NCI-H2081 treated with DMSO at 0.1 percent for 48 hours (cell line): ENCODE results near the gene NAA11.

Experiments
- DNase-seq: peaks from one replicate; lab custom pipeline; 2025; lab: John Stamatoyannopoulos, UW

Gene NAA11

GRCh38 chr4:79325864-79326328 is at the start of gene NAA11:
Gene NAA11, minus strand, starts transcription at chr4:79326061. Its CDS starts 184 bp downstream, at chr4:79325877.
- no peak for DNase-seq

- no peak for DNase-seq
These were observed 44.2 kb upstream of the NAA11 start for GRCh38 chr4:79370026-79370425.

- DNase-seq = no peak
These were observed 41.2 kb upstream of the NAA11 start for GRCh38 chr4:79367096-79367495.

- no peak for DNase-seq
These were observed 40.6 kb upstream of the NAA11 start for GRCh38 chr4:79366422-79366821.

- DNase-seq = no peak
These were observed 38.2 kb upstream of the NAA11 start for GRCh38 chr4:79364061-79364460.

- no peak for DNase-seq
These were observed 36.8 kb upstream of the NAA11 start for GRCh38 chr4:79362626-79363025.

- no peak for DNase-seq
These were observed 34.1 kb upstream of the NAA11 start for GRCh38 chr4:79360006-79360405.

- DNase-seq = no peak
These were observed 32.6 kb upstream of the NAA11 start for GRCh38 chr4:79358438-79358837.

GRCh38 chr4:79357365-79357764 is 31.5 kb upstream of the NAA11 start:
- DNase-seq = no peak

GRCh38 chr4:79353075-79353474 is 27.2 kb upstream of the NAA11 start:
- DNase-seq = no peak

GRCh38 chr4:79348405-79348804 is 22.5 kb upstream of the NAA11 start:
- no peak for DNase-seq

- no peak for DNase-seq
These were observed 16.2 kb upstream of the NAA11 start for GRCh38 chr4:79341893-79342653.

- no peak for DNase-seq
These were observed 14.7 kb upstream of the NAA11 start for GRCh38 chr4:79340568-79340967.

- no peak for DNase-seq
These were observed 12.3 kb upstream of the NAA11 start for GRCh38 chr4:79338148-79338547.

- no peak for DNase-seq
These were observed 8.9 kb upstream of the NAA11 start for GRCh38 chr4:79334783-79335182.

- no peak for DNase-seq
These were observed 8.5 kb upstream of the NAA11 start for GRCh38 chr4:79334341-79334740.

- no peak for DNase-seq
These were observed 5.4 kb upstream of the NAA11 start for GRCh38 chr4:79331126-79331876.

GRCh38 chr4:79330720-79331119 is 4.9 kb upstream of the NAA11 start:
- no peak for DNase-seq

- DNase-seq = no peak
These were observed 425 bp downstream of the NAA11 start for GRCh38 chr4:79325436-79325835.

- no peak for DNase-seq
These were observed 5.9 kb downstream of the NAA11 start for GRCh38 chr4:79319975-79320374.

GRCh38 chr4:79317711-79318110 is 8.2 kb downstream of the NAA11 start:
- no peak for DNase-seq

- no peak for DNase-seq
These were observed 10.0 kb downstream of the NAA11 start for GRCh38 chr4:79315891-79316290.

- no peak for DNase-seq
These were observed 14.6 kb downstream of the NAA11 start for GRCh38 chr4:79311279-79311678.
